Mammary epithelial cell (primary cell): ENCODE measurements around the gene ECHDC3.

ENCODE experiments used
- CTCF ChIP-seq, 2 donors: IDR thresholded peaks in 1 of 2; conservative IDR thresholded peaks in 1 of 2; 2 replicates each; pipeline ENCODE4 v1.5.1; 2011 to 2012; ENCODE audit warnings: inconsistent platforms in 2 of 2, low read length in 2 of 2, mild to moderate bottlenecking in 2 of 2, control low read depth in 1 of 2, low read depth in 1 of 2; ENCODE audit not compliant: insufficient read depth in 1 of 2; ENCODE audit errors: extremely low read depth in 1 of 2
- EZH2 ChIP-seq: IDR thresholded peaks from 2 replicates; pipeline ENCODE4 v1.6.1; 2012; ENCODE audit warnings: low read length, inconsistent platforms, borderline replicate concordance

GRCh38 chr10:11754173-11754572 lies 12.0 kb downstream of the ECHDC3 start:
- TF ChIP-seq CTCF (conservative IDR thresholded peaks at IDR 0.05 in 1 of 2, IDR thresholded peaks at IDR 0.05 in 1 of 2; ENCODE audit: extremely low read depth in 1 of 2, insufficient read depth in 1 of 2, low read depth in 1 of 2, low read length in 2 of 2) (no peak), EZH2 (no peak)
